Activated T-cell treated with anti-CD3 and anti-CD28 coated beads, Interleukin-2, amount 50 U/mL, for 4 hours (primary cell): ENCODE data around the gene DESI2. TPM values are rescaled to one million over a fixed set of nuclear protein-coding genes. Genes with fewer than 3 reads are reported as not detected.
"Not testable (repeated sequence)": the region's sequence is repeated elsewhere in the genome, so short reads cannot be mapped to it uniquely, and the experiment has no call there.

Source experiments
- ATAC-seq, 2 donors: fragments of 200-7000 bp; cut with Tn5 transposase; one replicate each; pipeline ENCODE4 v1.10.0; 2021
- DNase-seq: peaks from one replicate; pipeline ENCODE4 v3.0.0-alpha.2; 2020
- H3K27me3 Mint-ChIP-seq: one replicate; pipeline ENCODE4 v1.8.0; 2021; ENCODE audit warnings: low read depth, mixed read lengths
- H3K36me3 Mint-ChIP-seq: one replicate; pipeline ENCODE4 v1.8.0; 2022; ENCODE audit warnings: mixed read lengths; ENCODE audit not compliant: insufficient read depth
- H3K4me1 Mint-ChIP-seq: one replicate; pipeline ENCODE4 v1.8.0; 2021; ENCODE audit warnings: low read depth, mixed read lengths
- H3K4me3 Mint-ChIP-seq: one replicate; pipeline ENCODE4 v1.8.0; 2021; ENCODE audit warnings: mild to moderate bottlenecking, moderate library complexity, mixed read lengths
- H3K9me3 Mint-ChIP-seq: one replicate; pipeline ENCODE4 v1.8.0; 2021; ENCODE audit warnings: mixed read lengths
- total RNA-seq, 3 donors: library from RNA; stranded (reverse); gene quantifications; one replicate each; pipeline ENCODE4 v1.2.1, GENCODE V29; 2021

The DESI2 gene
- total RNA-seq, 3 donors from 2014 or later, result 34.5 to 35.1 (median 34.9) TPM

GRCh38 chr1:244735876-244736561, 83.1 kb downstream of the DESI2 start:
- DNase-seq, result no peak
- H3K9me3 Mint-ChIP-seq, result no peaks in the 10 kb centered on the region
- peaks cover 5% of the 10 kb centered on the region for H3K27me3 Mint-ChIP-seq
- no peaks in the 10 kb centered on the region for H3K36me3 Mint-ChIP-seq
- no peak for ATAC-seq
- H3K4me1 Mint-ChIP-seq, result no peaks in the 10 kb centered on the region
- no peak overlapping the region for H3K4me3 Mint-ChIP-seq

GRCh38 chr1:244739140-244739539, 86.2 kb downstream of the DESI2 start:
- H3K9me3 Mint-ChIP-seq, ATAC-seq: not testable (repeated sequence)

DNA sequence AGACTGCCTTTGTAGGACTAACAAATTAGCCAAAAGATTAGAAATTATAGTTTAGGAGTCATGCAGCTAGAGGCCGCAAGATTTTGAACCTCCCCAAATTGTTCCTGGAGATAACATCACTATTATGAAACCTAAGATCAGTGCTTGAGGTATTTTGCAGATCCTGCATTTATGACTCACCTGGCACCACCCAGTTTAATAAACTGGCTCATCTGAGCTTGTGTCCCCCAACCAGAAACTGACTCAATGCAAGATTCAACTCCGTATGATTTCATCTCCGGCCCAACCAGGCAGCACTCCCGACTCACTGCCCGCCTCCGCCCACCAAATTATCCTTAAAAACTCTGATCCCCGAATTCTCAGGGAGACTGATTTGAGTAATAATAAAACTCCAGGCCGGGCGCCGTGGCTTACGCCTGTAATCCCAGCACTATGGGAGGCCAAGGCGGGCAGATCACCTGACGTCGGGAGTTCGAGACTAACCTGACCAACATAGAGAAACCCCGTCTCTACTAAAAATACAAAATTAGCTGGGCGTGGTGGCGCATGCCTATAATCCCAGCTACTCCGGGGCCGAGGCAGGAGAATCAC, 87.2 kb downstream of the DESI2 start:
- ATAC-seq, H3K9me3 Mint-ChIP-seq, H3K4me1 Mint-ChIP-seq, DNase-seq, H3K36me3 Mint-ChIP-seq, H3K4me3 Mint-ChIP-seq, H3K27me3 Mint-ChIP-seq: not testable (repeated sequence)

More at GRCh38 chr1:244739140-244739539, 86.2 kb downstream of the DESI2 start:
- not testable (repeated sequence) for H3K4me3 Mint-ChIP-seq, H3K36me3 Mint-ChIP-seq, H3K4me1 Mint-ChIP-seq, DNase-seq, H3K27me3 Mint-ChIP-seq

- Mint-ChIP-seq H3K9me3 (no peaks in the 10 kb centered on the region), H3K27me3 (no peaks in the 10 kb centered on the region), H3K36me3 (no peaks in the 10 kb centered on the region), H3K4me3 (no peak overlapping the region), H3K4me1 (no peaks in the 10 kb centered on the region)
- DNase-seq (no peak), ATAC-seq (no peak)
Observed at GRCh38 chr1:244741692-244742091, 88.8 kb downstream of the DESI2 start.

DNA sequence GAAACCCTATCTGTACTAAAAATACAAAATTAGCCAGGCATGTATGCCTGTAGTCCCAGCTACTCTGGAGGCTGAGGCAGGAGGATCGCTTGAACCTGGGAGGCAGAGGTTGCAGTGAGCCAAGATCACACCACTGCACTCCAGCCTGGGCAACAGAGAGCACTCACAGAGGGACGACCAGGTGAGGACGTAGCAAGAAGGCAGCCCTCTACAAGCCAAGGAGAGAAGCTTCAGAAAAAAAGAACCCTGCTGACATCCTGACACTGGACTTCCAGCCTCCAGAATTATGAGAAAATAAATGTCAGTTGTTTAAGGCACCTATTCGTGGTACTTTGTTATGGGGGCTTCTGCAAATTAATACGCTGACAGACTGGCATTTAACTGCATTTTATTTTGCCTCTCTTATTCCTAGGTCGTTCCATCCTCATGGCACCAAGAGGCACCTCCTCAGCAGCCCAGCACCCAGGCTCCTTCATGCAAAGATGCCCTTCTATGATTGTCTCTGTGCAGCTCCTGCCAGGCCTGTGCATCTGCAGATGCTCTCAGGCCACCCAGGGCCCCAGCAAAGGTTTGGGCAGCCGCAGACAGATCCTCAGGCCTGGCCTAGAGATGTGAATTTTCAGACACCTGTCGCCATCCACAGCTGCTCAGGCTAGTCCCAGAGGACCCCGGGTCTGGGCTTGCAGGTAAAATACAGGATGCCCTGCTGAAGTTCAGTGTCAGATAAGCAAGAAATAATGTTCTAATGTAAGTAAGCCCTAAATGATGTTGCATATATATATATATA, 96.5 kb downstream of the DESI2 start:
- Mint-ChIP-seq H3K36me3 (no peaks in the 10 kb centered on the region), H3K4me1 (no peaks in the 10 kb centered on the region), H3K9me3 (no peaks in the 10 kb centered on the region)

DNA sequence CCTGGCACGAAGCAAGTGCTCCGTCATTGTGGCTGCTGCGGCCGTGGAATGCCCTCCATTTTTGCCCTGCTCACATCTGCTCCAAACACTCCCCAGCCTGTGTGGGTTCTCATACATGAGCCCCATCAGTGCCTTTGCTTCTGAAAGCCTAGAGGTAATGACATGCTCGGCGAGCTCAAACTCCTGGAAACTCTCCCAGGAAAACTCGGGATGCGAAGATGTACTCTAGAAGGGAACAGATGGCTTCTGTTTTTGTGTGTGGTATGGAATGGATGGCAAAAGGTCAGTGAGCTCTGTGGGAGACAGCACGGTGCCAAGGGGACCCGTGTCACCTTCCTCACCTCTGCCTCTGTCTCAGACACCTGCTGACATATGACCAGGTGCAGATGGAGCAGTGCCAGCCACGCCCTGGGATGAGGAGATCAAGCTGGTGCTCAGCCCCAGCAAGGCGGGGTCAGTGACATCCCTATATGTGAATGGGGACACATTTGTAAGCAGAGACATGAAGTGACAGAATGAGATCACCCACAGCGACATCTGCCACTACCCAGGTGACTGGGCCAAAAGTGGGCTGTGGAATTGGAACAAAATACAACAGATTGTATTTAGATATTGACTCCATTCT, 98.5 kb downstream of the DESI2 start:
- H3K4me3 Mint-ChIP-seq, result no peak overlapping the region
- ATAC-seq (no peak), DNase-seq (no peak)
- no peaks in the 10 kb centered on the region for H3K9me3 Mint-ChIP-seq
- no peaks in the 10 kb centered on the region for H3K4me1 Mint-ChIP-seq
- no peaks in the 10 kb centered on the region for H3K27me3 Mint-ChIP-seq
- H3K36me3 Mint-ChIP-seq, result no peaks in the 10 kb centered on the region

More for the DNA sequence above, 96.5 kb downstream of the DESI2 start:
- Mint-ChIP-seq H3K4me3 (no peak overlapping the region), H3K27me3 (no peaks in the 10 kb centered on the region)
- ATAC-seq (no peak), DNase-seq (no peak)

- ATAC-seq (no peak), DNase-seq (no peak)
- H3K9me3 Mint-ChIP-seq, result no peaks in the 10 kb centered on the region
- H3K27me3 Mint-ChIP-seq, result no peaks in the 10 kb centered on the region
- H3K4me1 Mint-ChIP-seq, result no peaks in the 10 kb centered on the region
- H3K4me3 Mint-ChIP-seq, result no peak overlapping the region
- H3K36me3 Mint-ChIP-seq, result no peaks in the 10 kb centered on the region
Observed at GRCh38 chr1:244755673-244756072, 102.7 kb downstream of the DESI2 start.

- Mint-ChIP-seq H3K27me3 (no peaks in the 10 kb centered on the region), H3K4me1 (no peaks in the 10 kb centered on the region), H3K36me3 (no peaks in the 10 kb centered on the region), H3K9me3 (no peaks in the 10 kb centered on the region), H3K4me3 (no peak overlapping the region)
- DNase-seq (no peak), ATAC-seq (no peak)
Observed at GRCh38 chr1:244757091-244757939, 104.4 kb downstream of the DESI2 start.

Other genes starting within 250 kb of the DESI2 start
- gene ADSS2, start 201.2 kb upstream of the DESI2 start, total RNA-seq, result 10 to 100 TPM; 52.3 to 61.3 (median 57.0) TPM
- not detected for gene CATSPERE, start 191.9 kb upstream of the DESI2 start, total RNA-seq
- 10 to 100 TPM; 50.7 to 54.1 (median 53.7) TPM for gene COX20, start 182.5 kb downstream of the DESI2 start, total RNA-seq
- 100 to 1,000 TPM; 606 to 649 (median 640) TPM for gene HNRNPU, start 211.4 kb downstream of the DESI2 start, total RNA-seq